H1 (cell line): ENCODE data around the gene BIVM. TPM values are rescaled to one million over a fixed set of nuclear protein-coding genes. Genes with fewer than 3 reads are reported as not detected.
A peak's percentile ranks its signal among the peaks of the same experiment; 100 is the strongest.

Experiments used
- CTCF ChIA-PET: fragments of 300-600 bp; sonication (Branson Sonifier 250); formaldehyde crosslinking; loops from one replicate; lab custom pipeline; 2021; ENCODE audit not compliant: partially characterized antibody; lab: Charles Lee
- POLR2A ChIA-PET: fragments of 300-600 bp; sonication (Branson Sonifier 250); formaldehyde crosslinking; loops from one replicate; lab custom pipeline; 2021; ENCODE audit warnings: inconsistent platforms; ENCODE audit not compliant: partially characterized antibody; lab: Charles Lee
- DNase-seq, 2 experiments: peaks; one replicate each; pipeline versions ENCODE4 v3.0.0 to v3.0.0-alpha.2; 2010 to 2022; ENCODE audit warnings: low spot score in 2 of 2, low read depth in 1 of 2, mixed read lengths in 1 of 2
- FAIRE-seq: peaks from 2 replicates; lab custom pipeline; 2011; peaks lifted over from hg19 to GRCh38; lab: Jason Lieb, UNC
- H2AFZ ChIP-seq: 2 replicates; pipeline ENCODE4 v1.8.1; 2012; ENCODE audit warnings: low read length, inconsistent platforms
- H2AK5ac ChIP-seq: 2 replicates; pipeline ENCODE4 v1.6.1; 2013; ENCODE audit warnings: low read depth, low read length
- H2BK120ac ChIP-seq: replicated peaks from 2 replicates; pipeline ENCODE3; 2013; ENCODE audit warnings: low read depth, low read length, inconsistent platforms
- H2BK12ac ChIP-seq: 2 replicates; pipeline ENCODE4 v1.6.1; 2013; ENCODE audit warnings: low read depth, low read length
- H2BK15ac ChIP-seq: 2 replicates; pipeline ENCODE4 v1.6.1; 2013; ENCODE audit warnings: low read length
- H2BK20ac ChIP-seq: 2 replicates; pipeline ENCODE4 v1.6.1; 2013; ENCODE audit warnings: low read length
- H2BK5ac ChIP-seq: 2 replicates; pipeline ENCODE4 v1.6.1; 2013; ENCODE audit warnings: low read depth, low read length
- H3K14ac ChIP-seq: 2 replicates; pipeline ENCODE4 v1.6.1; 2013; ENCODE audit warnings: inconsistent platforms; ENCODE audit not compliant: insufficient read length
- H3K18ac ChIP-seq: 2 replicates; pipeline ENCODE4 v1.6.1; 2013; ENCODE audit warnings: low read length; ENCODE audit errors: extremely low read depth
- H3K23ac ChIP-seq: 2 replicates; pipeline ENCODE4 v1.6.1; 2013; ENCODE audit warnings: inconsistent platforms; ENCODE audit not compliant: insufficient read length
- H3K23me2 ChIP-seq: 2 replicates; pipeline ENCODE4 v1.6.1; 2013; ENCODE audit warnings: low read depth, low read length
- H3K27ac ChIP-seq: 2 replicates; pipeline ENCODE4 v1.6.1; 2011; ENCODE audit warnings: low read depth, low read length, inconsistent platforms
- H3K27me3 ChIP-seq, 4 experiments: replicated peaks in 1 of 4; 1 replicate in 1 of 4; 2 replicates in 3 of 4; pipeline versions ENCODE4 v1.6.1 to v1.8.1; 2011 to 2013; ENCODE audit warnings: low read length in 3 of 4, mild to moderate bottlenecking in 3 of 4, inconsistent platforms in 2 of 4, mixed read lengths in 2 of 4, moderate library complexity in 1 of 4; ENCODE audit not compliant: control insufficient read depth in 3 of 4, insufficient read depth in 3 of 4; ENCODE audit errors: extremely low read depth in 1 of 4
- H3K36me3 ChIP-seq, 4 experiments: 2 replicates each; pipeline versions ENCODE4 v1.6.1 to v1.8.1; 2011 to 2013; ENCODE audit warnings: mild to moderate bottlenecking in 4 of 4, low read length in 3 of 4, moderate library complexity in 2 of 4, control low read depth in 1 of 4, inconsistent platforms in 1 of 4; ENCODE audit not compliant: insufficient read depth in 4 of 4, control insufficient read depth in 2 of 4
- H3K4ac ChIP-seq: replicated peaks from 2 replicates; pipeline ENCODE3; 2013; ENCODE audit warnings: low read length, low read depth, mixed read lengths, inconsistent platforms; ENCODE audit not compliant: insufficient read length
- H3K4me1 ChIP-seq, 4 experiments: replicated peaks in 1 of 4; 1 replicate in 1 of 4; 2 replicates in 3 of 4; pipeline versions ENCODE4 v1.6.1 to v1.8.1; 2011 to 2013; ENCODE audit warnings: low read length in 3 of 4, inconsistent platforms in 2 of 4, mixed read lengths in 1 of 4; ENCODE audit not compliant: insufficient read depth in 4 of 4, control insufficient read depth in 3 of 4
- H3K4me2 ChIP-seq, 2 experiments: 2 replicates each; pipeline versions ENCODE4 v1.6.1 to v1.8.1; 2011 to 2013; ENCODE audit warnings: low read depth in 2 of 2, low read length in 2 of 2, control low read depth in 1 of 2, inconsistent platforms in 1 of 2, mild to moderate bottlenecking in 1 of 2; ENCODE audit not compliant: insufficient read depth in 1 of 2
- H3K4me3 ChIP-seq, 4 experiments: fragments of 200-600, 300-600 bp in 1 of 4; sonication (generic), shearing (Covaris generic), sonication (Bioruptor Twin) in 1 of 4; 2 replicates each; pipeline versions ENCODE4 v1.5.1 to v1.8.1; 2011 to 2016; ENCODE audit warnings: low read length in 4 of 4, low read depth in 3 of 4, control low read depth in 2 of 4, inconsistent platforms in 2 of 4, mild to moderate bottlenecking in 2 of 4, mixed read lengths in 1 of 4, moderate library complexity in 1 of 4; ENCODE audit not compliant: insufficient read depth in 2 of 4; ENCODE audit errors: extremely low read depth in 1 of 4
- H3K56ac ChIP-seq: replicated peaks from 2 replicates; pipeline ENCODE3; 2013; ENCODE audit warnings: low read depth, mild to moderate bottlenecking, mixed read lengths, low read length, inconsistent platforms; ENCODE audit not compliant: insufficient read length
- H3K79me1 ChIP-seq: 2 replicates; pipeline ENCODE4 v1.6.1; 2013; ENCODE audit warnings: low read depth, low read length, control low read depth
- H3K79me2 ChIP-seq, 2 experiments: 2 replicates each; pipeline versions ENCODE4 v1.6.1 to v1.8.1; 2012 to 2013; ENCODE audit warnings: low read length in 2 of 2, mild to moderate bottlenecking in 2 of 2, inconsistent platforms in 1 of 2; ENCODE audit not compliant: insufficient read depth in 2 of 2, control insufficient read depth in 1 of 2
- H3K9ac ChIP-seq, 4 experiments: replicated peaks in 1 of 4; 1 replicate in 1 of 4; 2 replicates in 3 of 4; pipeline versions ENCODE4 v1.6.1 to v1.8.1; 2011 to 2013; ENCODE audit warnings: low read depth in 3 of 4, low read length in 3 of 4, control low read depth in 2 of 4, mild to moderate bottlenecking in 2 of 4, moderate library complexity in 2 of 4, inconsistent platforms in 1 of 4; ENCODE audit errors: extremely low read depth in 1 of 4
- H3K9me3 ChIP-seq, 2 experiments: 2 replicates each; pipeline versions ENCODE4 v1.6.1 to v1.8.1; 2012 to 2013; ENCODE audit warnings: mild to moderate bottlenecking in 2 of 2, moderate library complexity in 2 of 2, control low read depth in 1 of 2, inconsistent platforms in 1 of 2, low read depth in 1 of 2, low read length in 1 of 2, mixed read lengths in 1 of 2; ENCODE audit not compliant: insufficient read depth in 2 of 2
- H4K20me1 ChIP-seq, 2 experiments: replicated peaks in 1 of 2; 2 replicates each; pipeline versions ENCODE3 to v1.8.1; 2011 to 2013; ENCODE audit warnings: inconsistent platforms in 2 of 2, low read length in 2 of 2, mild to moderate bottlenecking in 1 of 2; ENCODE audit not compliant: insufficient read depth in 2 of 2, control insufficient read depth in 1 of 2
- H4K5ac ChIP-seq: 2 replicates; pipeline ENCODE4 v1.6.1; 2013; ENCODE audit warnings: low read length, low read depth, mixed read lengths, inconsistent platforms; ENCODE audit not compliant: insufficient read length
- H4K8ac ChIP-seq: 2 replicates; pipeline ENCODE4 v1.8.0; 2013; ENCODE audit warnings: mild to moderate bottlenecking, moderate library complexity, low read length, inconsistent platforms; ENCODE audit not compliant: insufficient read depth; ENCODE audit errors: extremely low read depth
- H4K91ac ChIP-seq: replicated peaks from 2 replicates; pipeline ENCODE3; 2013; ENCODE audit warnings: low read length, mixed read lengths, inconsistent platforms; ENCODE audit not compliant: insufficient read length
- ASH2L ChIP-seq: fragments of 200-600, 300-600 bp; sonication (generic); IDR thresholded peaks from one replicate; pipeline ENCODE4 v1.7.1; 2017; ENCODE audit warnings: low read length
- BRCA1 ChIP-seq: IDR thresholded peaks from 2 replicates; pipeline ENCODE4 v1.6.1; 2012; ENCODE audit warnings: low read depth, low read length, improper control_type of control experiment
- EGR1 ChIP-seq: IDR thresholded peaks from 2 replicates; pipeline ENCODE4 v1.6.1; 2011; ENCODE audit warnings: low read depth, low read length, borderline replicate concordance
- JUND ChIP-seq: IDR thresholded peaks from 2 replicates; pipeline ENCODE4 v1.6.1; 2011; ENCODE audit warnings: mild to moderate bottlenecking, improper control_type of control experiment, low read length
- TAF7 ChIP-seq: optimal IDR thresholded peaks from 2 replicates; pipeline ENCODE3; 2011; ENCODE audit warnings: low read depth, mild to moderate bottlenecking, inconsistent platforms, low read length, moderate library complexity, borderline replicate concordance
- YY1 ChIP-seq: IDR thresholded peaks from 2 replicates; pipeline ENCODE4 v1.6.1; 2011; ENCODE audit warnings: low read depth, mild to moderate bottlenecking, low read length
- polyA plus RNA-seq, 7 experiments: library from polyadenylated mRNA; depleted of rRNA in 3 of 7; stranded (reverse) in 5 of 7; unstranded in 2 of 7; fragments of >200 nt in 5 of 7; fragments of 200-250 nt in 2 of 7; gene quantifications; 1 replicate in 5 of 7; 2 replicates in 1 of 7; 4 replicates in 1 of 7; pipeline versions ENCODE4 v1.2.1 to v1.2.3, GENCODE V29; 2011 to 2013; ENCODE audit warnings: missing spikeins in 2 of 7, mixed read lengths in 2 of 7
- total RNA-seq: library from RNA; stranded (reverse); fragmentation: NEBNext Ultra II Directional; extraction: Animal tissue kit (Norgen Biotek cat#: 25700); gene quantifications from 2 replicates; pipeline ENCODE4 v1.2.1, GENCODE V29; 2021

The BIVM gene
- total and polyA plus RNA-seq, 2 of the 8 experiments (the other 6 are each of a cell fraction or from before 2014, with no cell fraction given): 1.8 to 5.5 TPM

- Histone ChIP-seq H3K23ac (no peak overlapping the region), H2BK120ac (no peak overlapping the region), H3K79me2 (no peaks in the 10 kb centered on the region), H3K36me3 (no peaks in the 10 kb centered on the region), H2BK20ac (no peak overlapping the region), H3K23me2 (peaks cover 2% of the 10 kb centered on the region; the same call in 1 of the 2 replicates), H3K27ac (no peak overlapping the region), H2BK15ac (no peak overlapping the region), H2BK5ac (no peak overlapping the region), H3K4me1 (no peaks in the 10 kb centered on the region), H3K4me2 (no peak overlapping the region), H2AK5ac (no peak overlapping the region), H3K79me1 (no peaks in the 10 kb centered on the region), H2BK12ac (no peak overlapping the region), H3K9ac (peak overlapping the region in 1 of 4 experiments; percentile 12; a peak in 1 of 7 replicates), H3K18ac (no peak overlapping the region), H4K91ac (no peak overlapping the region), H3K56ac (no peak overlapping the region), H3K14ac (no peak overlapping the region), H4K5ac (no peak overlapping the region), H3K9me3 (no peaks in the 10 kb centered on the region), H4K8ac (no peak overlapping the region; the same call in 1 of the 2 replicates), H4K20me1 (no peaks in the 10 kb centered on the region), H3K4me3 (no peak overlapping the region), H3K27me3 (no peaks in the 10 kb centered on the region), H3K4ac (no peak overlapping the region), H2AFZ (peak overlapping the region; percentile 65; the same call in 1 of the 2 replicates)
- ChIA-PET CTCF (interaction anchor here (0.7 kb wide), 1 partner anchor 296 kb away, joined by 4 read pairs; no protein-coding TSS in a partner anchor), POLR2A (no interaction called here)
- TF ChIP-seq TAF7 (no peak), JUND (no peak), BRCA1 (no peak), YY1 (peak; percentile 70; the same call in 1 of the 2 replicates), EGR1 (no peak), ASH2L (no peak)
- DNase-seq: no peak
- no peak for FAIRE-seq
These were observed 13.8 kb downstream of the BIVM start for GRCh38 chr13:102812611-102813287.
